ENCODE measurements around the gene CHMP1B.
"Not testable (repeated sequence)": the region's sequence is repeated elsewhere in the genome, so short reads cannot be mapped to it uniquely, and the experiment has no call there.

The CHMP1B gene

DNA sequence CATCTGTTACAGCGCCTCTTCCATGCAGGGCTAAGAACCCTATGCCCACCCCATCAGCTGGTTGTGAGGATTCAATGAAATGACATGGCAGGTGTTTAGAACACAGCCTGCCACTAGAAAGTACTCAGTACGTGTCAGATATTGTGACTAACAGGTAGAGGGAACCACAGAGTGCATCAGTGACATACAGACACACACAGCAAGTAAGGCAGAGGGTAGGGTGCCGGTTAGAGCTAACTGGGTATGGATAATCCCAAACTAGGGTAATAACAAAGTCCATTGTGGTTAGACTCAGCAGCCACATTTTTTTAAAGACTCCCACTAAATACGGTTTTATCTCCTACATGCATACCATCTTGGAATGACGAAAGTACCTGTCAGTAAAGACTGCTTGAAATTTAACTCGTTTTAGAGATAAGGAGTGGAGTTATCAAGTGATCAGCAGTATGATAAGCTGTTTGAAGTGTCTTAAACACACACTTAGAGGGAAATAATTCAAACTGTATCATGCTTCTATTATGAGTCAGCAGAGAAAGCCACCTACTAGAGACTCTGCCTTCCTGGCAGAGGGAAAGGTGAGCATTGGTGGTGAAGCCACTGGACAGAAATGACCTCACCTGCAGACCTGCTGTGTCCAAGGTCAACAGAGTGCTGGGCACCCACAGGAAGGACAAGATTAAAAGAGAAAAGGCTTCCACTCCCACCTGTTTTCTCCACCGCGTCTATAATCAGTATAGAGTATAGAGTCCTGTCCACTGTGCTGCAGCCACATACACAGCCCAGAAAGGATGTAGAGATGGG is 36.3 kb downstream of the CHMP1B start:
- no peak overlapping the region for H3K27ac ChIP-seq
- TF ChIP-seq, protein P1, sequence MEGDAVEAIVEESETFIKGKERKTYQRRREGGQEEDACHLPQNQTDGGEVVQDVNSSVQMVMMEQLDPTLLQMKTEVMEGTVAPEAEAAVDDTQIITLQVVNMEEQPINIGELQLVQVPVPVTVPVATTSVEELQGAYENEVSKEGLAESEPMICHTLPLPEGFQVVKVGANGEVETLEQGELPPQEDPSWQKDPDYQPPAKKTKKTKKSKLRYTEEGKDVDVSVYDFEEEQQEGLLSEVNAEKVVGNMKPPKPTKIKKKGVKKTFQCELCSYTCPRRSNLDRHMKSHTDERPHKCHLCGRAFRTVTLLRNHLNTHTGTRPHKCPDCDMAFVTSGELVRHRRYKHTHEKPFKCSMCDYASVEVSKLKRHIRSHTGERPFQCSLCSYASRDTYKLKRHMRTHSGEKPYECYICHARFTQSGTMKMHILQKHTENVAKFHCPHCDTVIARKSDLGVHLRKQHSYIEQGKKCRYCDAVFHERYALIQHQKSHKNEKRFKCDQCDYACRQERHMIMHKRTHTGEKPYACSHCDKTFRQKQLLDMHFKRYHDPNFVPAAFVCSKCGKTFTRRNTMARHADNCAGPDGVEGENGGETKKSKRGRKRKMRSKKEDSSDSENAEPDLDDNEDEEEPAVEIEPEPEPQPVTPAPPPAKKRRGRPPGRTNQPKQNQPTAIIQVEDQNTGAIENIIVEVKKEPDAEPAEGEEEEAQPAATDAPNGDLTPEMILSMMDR (conservative IDR thresholded peaks at IDR 0.05): no peak
- no peak for TF ChIP-seq ZFX (IDR thresholded peaks at IDR 0.05)

DNA sequence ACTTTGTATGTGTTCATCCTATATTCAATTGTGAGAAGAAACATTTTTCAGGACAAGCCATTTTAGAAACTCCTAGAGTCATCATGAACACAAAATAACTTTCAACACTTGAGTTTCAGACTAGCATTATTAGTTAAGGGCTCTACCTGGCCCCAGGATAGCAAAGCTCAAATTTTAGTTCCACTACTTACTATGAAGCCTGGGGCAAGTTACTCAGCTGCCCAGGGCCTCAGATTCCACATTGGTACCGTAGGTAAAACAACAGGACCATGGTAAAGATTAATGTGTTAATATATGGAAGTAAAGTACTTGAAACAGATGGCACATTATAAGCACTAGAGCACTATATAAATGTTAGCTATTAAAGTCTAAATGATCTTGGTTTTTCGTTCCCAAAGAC is 37.5 kb downstream of the CHMP1B start:
- TF ChIP-seq, protein P1 (conservative IDR thresholded peaks at IDR 0.05): no peak
- no peak for TF ChIP-seq ZFX (IDR thresholded peaks at IDR 0.05)

DNA sequence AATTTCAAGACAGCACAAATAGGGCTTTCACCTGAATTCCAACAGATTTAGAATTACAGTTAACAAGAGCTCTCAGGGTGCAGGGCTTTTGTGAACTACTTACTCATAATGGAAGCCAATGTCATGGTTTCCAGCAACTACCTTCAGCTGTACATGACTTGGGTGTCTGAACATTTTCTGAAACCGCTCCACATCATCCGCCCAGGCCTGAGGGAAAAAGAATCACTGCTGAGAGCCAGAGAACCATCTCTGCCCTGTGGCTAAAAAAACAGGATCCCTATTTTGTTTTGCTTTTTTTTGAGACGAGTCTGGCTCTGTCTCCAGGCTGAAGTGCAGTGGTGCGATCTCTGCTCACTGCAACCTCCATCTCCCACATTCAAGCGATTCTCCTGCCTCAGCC is 38.1 kb downstream of the CHMP1B start:
- H3K27ac ChIP-seq: no peak overlapping the region
- TF ChIP-seq ZFX (IDR thresholded peaks at IDR 0.05): no peak
- TF ChIP-seq, protein P1 (conservative IDR thresholded peaks at IDR 0.05): no peak

More for the DNA sequence above, 37.5 kb downstream of the CHMP1B start:
- H3K27ac ChIP-seq: no peak overlapping the region

DNA sequence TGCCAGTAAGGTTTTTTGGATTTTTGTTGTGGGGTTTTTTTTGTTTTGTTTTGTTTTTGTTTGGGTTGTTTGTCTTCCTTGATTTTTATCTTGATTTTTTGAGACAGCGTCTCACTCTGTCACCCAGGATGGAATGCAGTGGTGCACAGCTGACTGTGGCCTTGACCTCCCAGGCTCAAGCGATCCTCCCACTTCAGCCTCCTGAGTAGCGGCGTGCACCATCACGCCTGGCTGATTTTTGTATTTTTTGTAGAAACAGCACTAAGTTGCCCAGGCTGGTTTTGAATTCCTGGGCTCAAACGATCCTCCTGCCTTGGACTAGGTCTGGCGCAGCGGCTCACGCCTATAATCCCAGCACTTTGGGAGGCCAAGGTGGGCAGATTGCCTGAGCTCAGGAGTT is 40.5 kb downstream of the CHMP1B start:
- TF ChIP-seq, protein P1 (conservative IDR thresholded peaks at IDR 0.05): no peak
- TF ChIP-seq ZFX (IDR thresholded peaks at IDR 0.05): no peak
- H3K27ac ChIP-seq: no peak overlapping the region

DNA sequence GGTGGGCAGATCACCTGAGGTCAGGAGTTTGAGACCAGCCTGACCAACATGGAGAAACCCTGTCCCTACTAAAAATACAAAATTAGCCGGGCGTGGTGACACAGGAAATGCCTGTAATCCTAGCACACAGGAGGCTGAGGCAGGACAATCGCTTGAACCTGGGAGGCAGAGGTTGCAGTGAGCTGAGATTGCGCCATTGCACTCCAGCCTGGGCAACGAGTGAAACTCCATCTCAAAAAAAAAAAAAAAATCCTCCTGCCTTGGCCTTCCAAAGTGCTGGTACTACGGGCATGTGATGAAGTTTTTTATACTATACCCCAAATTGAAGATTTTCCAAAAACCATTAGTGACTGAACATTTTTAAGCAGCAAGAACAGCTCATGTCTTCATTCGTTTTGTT is 41.2 kb downstream of the CHMP1B start:
- H3K27ac ChIP-seq: not testable (repeated sequence)

DNA sequence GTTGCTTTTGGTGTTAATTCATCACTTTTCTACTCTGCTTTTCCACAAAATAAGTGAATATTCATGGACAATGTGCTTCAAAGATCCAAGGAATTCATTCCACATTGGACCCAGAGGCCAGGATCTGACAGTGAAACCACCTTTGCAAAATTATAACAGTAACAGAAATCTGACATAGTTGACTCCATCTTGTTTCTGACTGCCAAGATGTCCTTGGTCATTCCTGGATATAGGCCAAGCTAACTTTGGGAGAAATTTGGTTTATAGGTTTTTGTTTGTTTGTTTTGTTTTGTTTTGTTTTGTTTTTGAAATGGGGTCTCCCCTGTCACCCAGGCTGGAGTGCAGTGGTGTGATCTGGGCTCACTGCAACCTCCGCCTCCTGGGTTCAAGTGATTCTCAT is 46.6 kb downstream of the CHMP1B start:
- no peak for TF ChIP-seq ZFX (IDR thresholded peaks at IDR 0.05)
- TF ChIP-seq, protein P1 (conservative IDR thresholded peaks at IDR 0.05): no peak
- H3K27ac ChIP-seq: no peak overlapping the region

DNA sequence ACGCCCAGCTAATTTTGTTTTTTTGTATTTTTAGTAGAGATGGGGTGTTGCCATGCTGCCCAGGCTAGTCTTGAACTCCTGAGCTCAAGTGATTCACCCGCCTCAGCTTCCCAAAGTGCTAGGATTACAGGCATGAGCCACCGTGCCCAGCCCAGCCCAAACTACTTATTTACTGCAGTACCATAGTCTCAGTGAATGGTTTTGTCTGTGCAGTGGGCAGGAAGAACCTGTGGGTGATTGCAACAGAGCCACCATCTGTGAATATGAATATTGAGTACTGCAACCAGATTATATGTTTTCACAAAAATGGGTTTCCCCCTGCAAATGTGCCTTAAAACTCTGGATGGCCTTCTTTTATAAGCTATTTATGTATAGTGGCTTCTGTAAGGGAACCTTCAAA is 47.9 kb downstream of the CHMP1B start:
- H3K27ac ChIP-seq: no peak overlapping the region
- TF ChIP-seq ZFX (IDR thresholded peaks at IDR 0.05): no peak
- TF ChIP-seq, protein P1 (conservative IDR thresholded peaks at IDR 0.05): no peak
